COLO668 (cell line): ENCODE data around the gene BTBD8.

Source experiments
- DNase-seq: peaks from one replicate; lab custom pipeline; 2025; ENCODE audit not compliant: unreplicated experiment; lab: John Stamatoyannopoulos, UW

Gene BTBD8

GRCh38 chr1:92091625-92092024 is 11.5 kb downstream of the BTBD8 start:
- DNase-seq: no peak

- no peak for DNase-seq
Measured at GRCh38 chr1:92094090-92094489, 13.9 kb downstream of the BTBD8 start.

GRCh38 chr1:92094595-92094994 is 14.4 kb downstream of the BTBD8 start:
- DNase-seq: no peak

GRCh38 chr1:92095874-92096273 is 15.7 kb downstream of the BTBD8 start:
- DNase-seq: no peak

GRCh38 chr1:92096317-92096716 is 16.2 kb downstream of the BTBD8 start:
- DNase-seq: no peak

GRCh38 chr1:92105546-92106081 is 25.5 kb downstream of the BTBD8 start:
- no peak for DNase-seq

- no peak for DNase-seq
Measured at GRCh38 chr1:92108631-92109030, 28.5 kb downstream of the BTBD8 start.

GRCh38 chr1:92117526-92117925 is 37.4 kb downstream of the BTBD8 start:
- no peak for DNase-seq

- DNase-seq: no peak
Measured at GRCh38 chr1:92118826-92119225, 38.7 kb downstream of the BTBD8 start.

GRCh38 chr1:92123868-92124267 is 43.7 kb downstream of the BTBD8 start:
- no peak for DNase-seq

GRCh38 chr1:92125204-92125603 is 45.1 kb downstream of the BTBD8 start:
- no peak for DNase-seq

GRCh38 chr1:92126088-92126487 is 45.9 kb downstream of the BTBD8 start:
- no peak for DNase-seq

- DNase-seq: no peak
Measured at GRCh38 chr1:92134331-92134730, 54.2 kb downstream of the BTBD8 start.

GRCh38 chr1:92136341-92136740 is 56.2 kb downstream of the BTBD8 start:
- no peak for DNase-seq

GRCh38 chr1:92154934-92155333 is 74.8 kb downstream of the BTBD8 start:
- DNase-seq: no peak

- DNase-seq: no peak
Measured at GRCh38 chr1:92159593-92159992, 79.4 kb downstream of the BTBD8 start.

GRCh38 chr1:92165389-92165788 is 85.2 kb downstream of the BTBD8 start:
- no peak for DNase-seq

GRCh38 chr1:92167151-92167550 is 87.0 kb downstream of the BTBD8 start:
- no peak for DNase-seq

GRCh38 chr1:92168657-92169056 is 88.5 kb downstream of the BTBD8 start:
- DNase-seq: no peak

GRCh38 chr1:92169214-92170005 is 89.3 kb downstream of the BTBD8 start:
- DNase-seq: no peak

- no peak for DNase-seq
Measured at GRCh38 chr1:92184632-92185031, 104.5 kb downstream of the BTBD8 start.

- no peak for DNase-seq
Measured at GRCh38 chr1:92186081-92186480, 105.9 kb downstream of the BTBD8 start.
